ENCODE measurements around the gene PDE6H. TPM values are rescaled to one million over a fixed set of nuclear protein-coding genes. Genes with fewer than 3 reads are reported as not detected.

PDE6H gene
- total RNA-seq, 1 experiment from 2014 or later, result not detected

GRCh38 chr12:14962797-14963196, 10.0 kb upstream of the PDE6H start:
- POLR2A ChIA-PET (ENCODE audit: low non-redundant PET), result no interaction called here
- CTCF ChIA-PET, result no interaction called here

GRCh38 chr12:14963520-14963919, 9.3 kb upstream of the PDE6H start:
- Histone ChIP-seq H3K9me3 (ENCODE audit: low read depth, low read length, poor library complexity, severe bottlenecking) (no peaks in the 10 kb centered on the region), H3K4me3 (ENCODE audit: low read depth, low read length, poor library complexity, severe bottlenecking) (no peak overlapping the region), H3K27ac (ENCODE audit: low read depth, low read length, poor library complexity, severe bottlenecking) (no peak overlapping the region), H3K4me1 (ENCODE audit: insufficient read depth, low read length, poor library complexity, severe bottlenecking) (peaks cover 35% of the 10 kb centered on the region), H3K27me3 (replicated peaks; ENCODE audit: insufficient read depth, low read depth, low read length, poor library complexity) (no peaks in the 10 kb centered on the region), H3K36me3 (ENCODE audit: insufficient read depth, low read length, poor library complexity, severe bottlenecking) (no peaks in the 10 kb centered on the region)
- ChIA-PET CTCF (no interaction called here), POLR2A (ENCODE audit: low non-redundant PET) (no interaction called here)
- BruUV-seq (replicated peaks), result no TSS peak
- no peak for DNase-seq (ENCODE audit: low spot score)
- TF ChIP-seq CTCF (conservative IDR thresholded peaks at IDR 0.05; ENCODE audit: low read depth, low read length) (no peak), EZH2 (IDR thresholded peaks at IDR 0.05; ENCODE audit: borderline replicate concordance, low read depth, low read length, poor library complexity, severe bottlenecking) (no peak)
- intact Hi-C loops (cut with micrococcal nuclease; ENCODE audit: unreplicated experiment), result no loop called here

More at GRCh38 chr12:14962797-14963196, 10.0 kb upstream of the PDE6H start:
- Histone ChIP-seq H3K9me3 (ENCODE audit: low read depth, low read length, poor library complexity, severe bottlenecking) (no peaks in the 10 kb centered on the region), H3K27ac (ENCODE audit: low read depth, low read length, poor library complexity, severe bottlenecking) (no peak overlapping the region), H3K36me3 (ENCODE audit: insufficient read depth, low read length, poor library complexity, severe bottlenecking) (no peaks in the 10 kb centered on the region), H3K4me1 (ENCODE audit: insufficient read depth, low read length, poor library complexity, severe bottlenecking) (peaks cover 38% of the 10 kb centered on the region), H3K27me3 (replicated peaks; ENCODE audit: insufficient read depth, low read depth, low read length, poor library complexity) (no peaks in the 10 kb centered on the region), H3K4me3 (ENCODE audit: low read depth, low read length, poor library complexity, severe bottlenecking) (no peak overlapping the region)
- intact Hi-C loops (cut with micrococcal nuclease; ENCODE audit: unreplicated experiment), result no loop called here
- no TSS peak for BruUV-seq (replicated peaks)
- no peak for DNase-seq (ENCODE audit: low spot score)
- TF ChIP-seq CTCF (conservative IDR thresholded peaks at IDR 0.05; ENCODE audit: low read depth, low read length) (no peak), EZH2 (IDR thresholded peaks at IDR 0.05; ENCODE audit: borderline replicate concordance, low read depth, low read length, poor library complexity, severe bottlenecking) (no peak)

GRCh38 chr12:14964406-14964805, 8.4 kb upstream of the PDE6H start:
- no peaks in the 10 kb centered on the region for H3K36me3 ChIP-seq (ENCODE audit: insufficient read depth, low read length, poor library complexity, severe bottlenecking)
- no peaks in the 10 kb centered on the region for H3K9me3 ChIP-seq (ENCODE audit: low read depth, low read length, poor library complexity, severe bottlenecking)
- ChIA-PET CTCF (no interaction called here), POLR2A (ENCODE audit: low non-redundant PET) (no interaction called here)
- no peaks in the 10 kb centered on the region for H3K27me3 ChIP-seq (replicated peaks; ENCODE audit: insufficient read depth, low read depth, low read length, poor library complexity)
- no peak for DNase-seq (ENCODE audit: low spot score)
- no peak overlapping the region for H3K4me3 ChIP-seq (ENCODE audit: low read depth, low read length, poor library complexity, severe bottlenecking)
- intact Hi-C loops (cut with micrococcal nuclease; ENCODE audit: unreplicated experiment), result no loop called here
- TF ChIP-seq CTCF (conservative IDR thresholded peaks at IDR 0.05; ENCODE audit: low read depth, low read length) (no peak), EZH2 (IDR thresholded peaks at IDR 0.05; ENCODE audit: borderline replicate concordance, low read depth, low read length, poor library complexity, severe bottlenecking) (no peak)
- no peak overlapping the region for H3K27ac ChIP-seq (ENCODE audit: low read depth, low read length, poor library complexity, severe bottlenecking)
- BruUV-seq (replicated peaks), result no TSS peak
- H3K4me1 ChIP-seq (ENCODE audit: insufficient read depth, low read length, poor library complexity, severe bottlenecking), result peaks cover 34% of the 10 kb centered on the region

Measured in A673 (cell line).